T-helper 2 cell treated with Interferon-gamma antibody and Interleukin-4, amounts not matched to agents 5 μg/mL and 100 μg/mL, for 36 hours (primary cell): Measurements from ENCODE around the gene UFSP2.
A peak's percentile ranks its signal among the peaks of the same experiment; 100 is the strongest.

ENCODE experiments used
- DNase-seq: peaks from one replicate; pipeline ENCODE4 v3.0.0; 2021; ENCODE audit warnings: low spot score
- H3K27ac Mint-ChIP-seq: one replicate; pipeline ENCODE4 v1.8.0; 2021; ENCODE audit warnings: mild to moderate bottlenecking, mixed read lengths
- H3K27me3 Mint-ChIP-seq: one replicate; pipeline ENCODE4 v1.8.0; 2021; ENCODE audit warnings: low read depth, mixed read lengths
- H3K36me3 Mint-ChIP-seq: one replicate; pipeline ENCODE4 v1.8.0; 2021; ENCODE audit warnings: low read depth, mixed read lengths
- H3K4me1 Mint-ChIP-seq: one replicate; pipeline ENCODE4 v1.8.0; 2021; ENCODE audit warnings: low read depth, mixed read lengths
- H3K4me3 Mint-ChIP-seq: one replicate; pipeline ENCODE4 v1.8.0; 2022; ENCODE audit warnings: mild to moderate bottlenecking, moderate library complexity, mixed read lengths
- H3K9me3 Mint-ChIP-seq: one replicate; pipeline ENCODE4 v1.8.0; 2021; ENCODE audit warnings: mixed read lengths

The UFSP2 gene

DNA sequence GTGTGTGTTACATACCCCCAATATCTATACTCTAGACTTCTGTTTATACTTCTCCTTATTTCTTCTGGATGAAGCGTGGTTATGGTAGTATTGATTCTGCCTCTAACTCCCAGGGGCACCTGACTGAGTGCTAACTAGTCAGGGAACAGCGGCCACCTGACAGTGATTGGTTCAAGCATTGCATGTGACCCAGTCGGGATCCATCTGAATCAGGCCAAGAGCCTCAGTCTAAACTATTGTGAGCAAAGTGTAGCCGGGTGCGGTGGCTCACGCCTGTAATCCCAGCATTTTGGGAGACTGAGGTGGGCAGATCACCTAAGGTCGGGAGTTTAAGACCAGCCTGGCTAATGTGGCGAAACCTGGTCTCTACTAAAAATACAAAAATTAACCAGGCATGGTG lies 35.8 kb upstream of the UFSP2 start:
- H3K27me3 Mint-ChIP-seq: peaks cover 44% of the 10 kb centered on the region
- no peak overlapping the region for H3K27ac Mint-ChIP-seq
- DNase-seq: no peak
- H3K4me1 Mint-ChIP-seq: no peaks in the 10 kb centered on the region
- H3K9me3 Mint-ChIP-seq: no peaks in the 10 kb centered on the region
- no peak overlapping the region for H3K4me3 Mint-ChIP-seq
- peaks cover 1% of the 10 kb centered on the region for H3K36me3 Mint-ChIP-seq

DNA sequence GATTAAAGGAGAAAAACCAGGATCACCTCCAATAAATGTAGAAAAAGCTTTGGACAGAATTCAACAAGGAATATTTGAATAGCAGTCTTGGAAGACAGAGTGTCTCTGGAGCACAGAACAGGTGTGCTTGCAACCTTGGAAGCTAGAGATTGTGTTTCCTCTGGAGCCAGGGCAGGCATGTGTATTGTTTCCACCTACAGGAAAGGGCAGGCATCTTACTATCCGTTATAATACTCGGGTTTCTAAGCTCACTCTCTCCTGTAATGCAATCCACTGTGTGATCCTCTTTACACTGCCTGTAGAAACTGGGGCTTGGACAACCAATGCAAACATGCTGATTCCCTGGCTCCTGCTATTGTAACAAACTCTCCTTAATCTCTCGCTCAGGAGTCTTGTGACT lies 31.4 kb upstream of the UFSP2 start:
- no peaks in the 10 kb centered on the region for H3K9me3 Mint-ChIP-seq
- DNase-seq: no peak
- H3K27ac Mint-ChIP-seq: no peak overlapping the region
- H3K4me3 Mint-ChIP-seq: no peak overlapping the region
- H3K4me1 Mint-ChIP-seq: no peaks in the 10 kb centered on the region
- no peaks in the 10 kb centered on the region for H3K36me3 Mint-ChIP-seq
- H3K27me3 Mint-ChIP-seq: peaks cover 30% of the 10 kb centered on the region

DNA sequence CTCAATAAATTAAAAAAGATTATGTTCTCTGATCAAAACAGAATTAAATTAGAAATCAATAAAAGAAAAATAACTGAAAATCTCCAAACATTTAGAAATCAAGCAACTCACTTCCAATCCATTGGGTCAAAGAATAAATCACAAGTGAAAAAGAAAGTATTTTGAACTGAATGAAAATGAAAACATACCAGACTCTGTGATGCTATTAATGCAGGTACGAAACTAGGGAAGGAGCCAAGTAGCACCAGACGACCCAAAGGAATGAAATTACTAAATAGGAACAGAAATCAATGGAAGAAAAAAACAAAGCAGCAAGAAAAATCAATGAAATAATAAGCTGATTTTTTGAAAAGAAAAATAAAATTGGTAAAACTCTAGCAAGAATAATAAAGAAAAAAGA lies 30.4 kb upstream of the UFSP2 start:
- H3K27ac Mint-ChIP-seq: no peak overlapping the region
- no peaks in the 10 kb centered on the region for H3K9me3 Mint-ChIP-seq
- H3K4me3 Mint-ChIP-seq: no peak overlapping the region
- peaks cover 29% of the 10 kb centered on the region for H3K27me3 Mint-ChIP-seq
- H3K36me3 Mint-ChIP-seq: no peaks in the 10 kb centered on the region
- H3K4me1 Mint-ChIP-seq: no peaks in the 10 kb centered on the region
- no peak for DNase-seq

DNA sequence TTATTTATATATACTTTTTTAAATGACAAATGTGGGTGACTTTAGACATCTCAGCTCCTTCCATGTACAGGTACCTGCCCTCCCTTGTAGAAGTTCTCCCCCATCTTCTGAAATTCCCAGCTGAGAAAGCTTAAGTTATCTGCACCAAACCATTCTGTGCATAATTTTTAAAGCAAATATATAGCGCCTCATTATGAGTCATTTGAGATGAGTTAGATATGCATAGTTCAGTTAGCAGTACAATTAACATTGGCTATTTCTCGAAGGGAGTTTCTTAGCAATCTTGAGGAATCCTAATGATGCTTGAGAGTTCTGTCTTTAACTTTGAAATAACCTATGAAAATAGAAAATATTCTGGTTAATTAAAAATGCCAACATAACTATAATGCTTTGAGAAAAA lies 19.4 kb upstream of the UFSP2 start:
- no peaks in the 10 kb centered on the region for H3K4me1 Mint-ChIP-seq
- no peaks in the 10 kb centered on the region for H3K9me3 Mint-ChIP-seq
- H3K27me3 Mint-ChIP-seq: peaks cover 5% of the 10 kb centered on the region
- no peaks in the 10 kb centered on the region for H3K36me3 Mint-ChIP-seq
- DNase-seq: no peak
- H3K4me3 Mint-ChIP-seq: no peak overlapping the region
- no peak overlapping the region for H3K27ac Mint-ChIP-seq

DNA sequence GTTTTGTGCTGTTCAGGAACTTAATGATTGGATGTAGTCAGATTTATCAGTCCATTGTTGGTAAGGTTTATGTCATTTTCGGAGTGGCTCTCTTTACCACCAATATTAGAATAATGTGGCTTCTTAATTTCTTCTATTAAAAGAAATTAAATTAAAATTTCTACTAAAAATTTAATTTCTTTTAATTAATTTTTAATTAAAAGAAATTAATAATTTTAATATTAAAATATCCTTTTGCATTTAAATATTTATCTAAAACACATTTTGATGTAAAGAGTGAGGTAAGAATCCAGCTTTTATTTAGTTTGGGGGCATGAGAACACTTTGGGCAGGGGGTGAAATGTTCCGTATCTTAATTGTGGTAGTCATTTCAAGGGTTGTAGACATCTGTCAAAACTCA lies 15.7 kb upstream of the UFSP2 start:
- Mint-ChIP-seq H3K4me1 (no peaks in the 10 kb centered on the region), H3K4me3 (no peak overlapping the region), H3K36me3 (no peaks in the 10 kb centered on the region), H3K9me3 (no peaks in the 10 kb centered on the region), H3K27ac (no peak overlapping the region), H3K27me3 (peaks cover 3% of the 10 kb centered on the region)
- DNase-seq: no peak

DNA sequence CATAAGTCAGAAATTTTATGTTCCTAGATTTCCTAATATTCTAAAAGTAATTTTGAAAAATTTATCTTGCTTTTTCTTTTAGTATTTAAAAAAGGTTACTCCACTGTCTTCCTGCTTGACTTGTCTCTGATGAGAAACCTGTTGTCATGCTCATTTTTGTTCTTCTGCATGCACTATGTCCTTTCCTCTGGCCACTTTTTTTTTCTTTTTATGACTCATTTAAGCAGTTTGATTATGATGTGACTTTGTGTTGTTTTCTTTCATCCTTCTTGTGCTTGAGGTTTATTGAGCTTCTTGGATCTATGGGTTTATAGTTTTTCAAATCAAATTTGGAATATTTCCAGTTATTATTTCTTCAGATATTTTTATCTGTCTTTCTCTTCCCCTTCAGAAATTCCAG lies 12.0 kb upstream of the UFSP2 start:
- Mint-ChIP-seq H3K36me3 (no peaks in the 10 kb centered on the region), H3K9me3 (no peaks in the 10 kb centered on the region), H3K27me3 (peaks cover 13% of the 10 kb centered on the region), H3K4me1 (no peaks in the 10 kb centered on the region), H3K4me3 (no peak overlapping the region), H3K27ac (no peak overlapping the region)
- no peak for DNase-seq

DNA sequence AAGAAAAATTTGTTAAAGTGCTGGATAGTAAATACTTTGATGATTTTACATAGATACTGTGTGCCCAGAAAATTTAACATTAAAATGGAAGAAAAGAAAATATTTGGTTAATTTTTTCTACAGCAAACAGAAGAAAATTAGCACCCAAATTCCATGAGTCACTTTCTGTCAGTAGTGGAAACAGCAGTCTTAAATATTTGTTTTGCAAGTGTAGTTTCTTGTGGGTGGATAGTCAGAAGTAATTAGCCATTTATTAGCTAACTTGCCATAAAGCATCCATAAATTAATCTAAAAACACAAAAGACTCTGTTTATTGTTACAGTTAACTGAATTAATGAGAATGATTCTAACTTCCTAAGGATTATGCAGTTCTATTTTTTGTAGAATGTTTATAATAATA lies 9.7 kb upstream of the UFSP2 start:
- no peak overlapping the region for H3K4me3 Mint-ChIP-seq
- H3K36me3 Mint-ChIP-seq: no peaks in the 10 kb centered on the region
- DNase-seq: no peak
- peaks cover 18% of the 10 kb centered on the region for H3K27me3 Mint-ChIP-seq
- no peak overlapping the region for H3K27ac Mint-ChIP-seq
- H3K4me1 Mint-ChIP-seq: no peaks in the 10 kb centered on the region
- no peaks in the 10 kb centered on the region for H3K9me3 Mint-ChIP-seq

DNA sequence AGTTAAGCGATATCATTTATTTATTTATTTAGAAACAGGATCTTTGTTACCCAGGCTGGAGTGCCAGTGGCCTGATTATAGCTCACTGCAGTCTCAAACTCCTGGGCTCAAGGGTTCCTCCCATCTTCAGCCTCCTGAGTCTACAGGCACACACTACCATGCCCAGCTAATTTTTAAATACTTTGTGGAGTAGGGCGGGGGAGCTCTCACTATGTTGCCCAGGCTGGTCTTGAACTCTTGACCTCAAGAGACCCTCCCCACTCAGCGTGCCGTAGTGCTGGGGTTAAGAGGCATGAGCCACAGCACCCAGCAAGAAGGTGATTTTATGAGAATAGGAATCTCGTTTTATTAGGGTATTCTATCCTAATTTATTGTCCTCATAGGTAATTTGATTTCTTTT lies 3.9 kb upstream of the UFSP2 start:
- H3K36me3 Mint-ChIP-seq: no peaks in the 10 kb centered on the region

DNA sequence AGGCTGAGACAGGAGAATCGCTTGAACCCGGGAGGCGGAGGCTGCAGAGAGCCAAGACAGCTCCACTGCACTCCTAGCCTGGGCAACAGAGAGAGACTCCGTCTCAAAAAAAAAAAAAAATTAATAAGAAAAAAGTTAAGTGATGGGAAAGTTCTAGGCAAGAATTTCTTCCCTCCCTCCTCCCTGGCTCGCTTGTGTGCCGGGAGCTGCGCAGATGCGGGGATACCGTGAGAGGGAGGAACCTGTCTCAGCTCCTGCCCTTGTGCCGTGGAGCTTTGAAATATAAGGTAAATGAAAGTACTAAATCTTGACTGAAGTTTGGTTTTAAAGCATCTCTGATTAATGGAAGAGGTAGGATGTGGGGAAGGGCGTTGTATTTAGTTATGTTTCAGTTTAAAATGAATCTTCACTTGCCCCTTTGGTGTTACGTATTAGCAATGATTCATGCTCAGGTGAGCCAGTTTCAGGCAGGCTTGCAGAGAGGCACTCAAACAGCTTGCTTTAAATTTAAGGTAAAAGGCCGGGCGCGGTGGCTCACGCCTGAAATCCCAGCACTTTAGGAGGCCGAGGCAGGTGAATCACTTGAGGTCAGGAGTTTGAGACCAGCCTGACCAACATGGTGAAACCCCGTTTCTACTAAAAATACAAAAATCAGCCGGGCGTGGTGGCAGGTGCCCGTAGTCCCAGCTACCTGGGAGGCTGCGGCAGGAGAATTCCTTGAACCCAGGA lies 1.4 kb upstream of the UFSP2 start:
- Mint-ChIP-seq H3K27ac (no peak overlapping the region), H3K4me1 (peaks cover 20% of the 10 kb centered on the region), H3K27me3 (peaks cover 8% of the 10 kb centered on the region), H3K9me3 (no peaks in the 10 kb centered on the region), H3K36me3 (peaks cover 6% of the 10 kb centered on the region), H3K4me3 (no peak overlapping the region)
- DNase-seq: no peak

More for the DNA sequence above, 3.9 kb upstream of the UFSP2 start:
- Mint-ChIP-seq H3K9me3 (no peaks in the 10 kb centered on the region), H3K4me1 (peaks cover 8% of the 10 kb centered on the region), H3K4me3 (no peak overlapping the region), H3K27me3 (peaks cover 11% of the 10 kb centered on the region), H3K27ac (no peak overlapping the region)
- no peak for DNase-seq

DNA sequence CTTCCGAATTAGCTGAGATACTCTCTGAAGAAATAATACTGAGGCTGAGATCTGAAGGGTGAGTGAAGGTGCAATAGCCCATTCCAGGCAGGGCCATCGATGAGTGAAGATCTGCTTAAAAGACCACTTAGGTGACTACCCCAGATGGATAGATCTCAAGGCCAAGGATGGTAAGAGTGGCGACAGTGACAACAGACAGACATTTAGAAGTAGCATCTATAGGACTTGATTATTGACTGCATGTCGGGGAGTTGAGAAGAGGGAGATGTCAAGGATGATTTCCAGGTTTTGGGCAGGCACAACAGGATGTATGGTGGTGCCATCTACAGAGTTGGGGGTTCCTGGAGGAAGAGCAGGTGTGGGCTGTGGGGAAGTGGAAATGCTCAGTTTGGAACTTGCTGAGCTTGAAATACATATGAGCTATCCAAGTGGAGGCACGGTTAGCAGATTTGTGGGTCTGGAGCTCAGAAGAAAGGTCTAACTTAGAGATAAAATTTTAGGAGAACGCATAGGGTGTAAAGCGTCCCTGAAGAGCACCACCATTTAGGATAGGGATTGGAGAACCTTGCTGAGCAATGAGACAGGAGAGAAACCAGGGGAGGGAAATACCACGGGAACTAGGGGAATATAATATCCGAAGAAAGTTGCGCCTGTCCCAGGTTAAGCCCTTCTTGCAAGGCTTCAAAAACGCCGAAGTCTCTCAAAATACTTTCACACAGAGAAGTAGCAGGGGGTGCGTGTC lies 688 bp downstream of the UFSP2 start:
- Mint-ChIP-seq H3K4me3 (peak overlapping the region; percentile 83), H3K9me3 (no peaks in the 10 kb centered on the region), H3K4me1 (peaks cover 24% of the 10 kb centered on the region), H3K36me3 (peaks cover 13% of the 10 kb centered on the region), H3K27me3 (no peaks in the 10 kb centered on the region), H3K27ac (peak overlapping the region; percentile 89)
- no peak for DNase-seq

DNA sequence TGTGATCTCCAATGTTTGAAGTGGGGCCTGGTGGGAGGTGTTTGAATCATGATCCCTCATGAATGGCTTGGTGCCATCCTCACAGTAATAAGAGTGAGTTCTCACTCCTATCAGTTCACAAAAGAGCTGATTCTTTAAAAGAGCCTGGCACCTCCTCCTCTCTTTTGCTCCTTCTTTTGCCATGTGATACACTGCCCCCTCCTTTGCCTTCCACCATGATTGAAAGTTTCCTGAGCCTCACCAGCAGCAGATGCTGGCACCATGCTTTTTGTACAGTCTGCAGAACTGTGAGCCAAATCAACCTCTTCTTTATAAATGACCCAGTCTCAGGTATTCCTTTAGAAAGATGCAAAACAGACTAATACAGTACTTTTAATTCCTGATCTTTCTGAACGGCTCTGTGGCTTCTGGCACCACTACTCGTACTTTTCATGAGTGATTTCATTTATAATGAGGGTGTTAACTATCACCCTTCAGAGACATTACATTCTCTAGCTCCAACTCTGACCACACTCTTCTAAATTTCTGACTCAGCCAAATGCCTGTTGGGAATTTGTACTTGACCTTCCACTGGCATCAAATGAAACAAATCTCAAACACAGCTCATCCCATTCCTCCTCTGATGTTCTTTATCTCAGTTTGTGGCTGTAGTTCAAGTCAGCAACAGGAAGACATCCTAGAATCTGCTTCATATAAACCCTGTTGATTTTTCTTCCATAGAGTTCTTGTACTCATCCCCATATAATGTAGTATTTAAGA lies 4.2 kb downstream of the UFSP2 start:
- H3K36me3 Mint-ChIP-seq: peaks cover 26% of the 10 kb centered on the region
- H3K27ac Mint-ChIP-seq: no peak overlapping the region
- H3K4me3 Mint-ChIP-seq: no peak overlapping the region
- DNase-seq: no peak
- H3K27me3 Mint-ChIP-seq: no peaks in the 10 kb centered on the region
- no peaks in the 10 kb centered on the region for H3K9me3 Mint-ChIP-seq
- H3K4me1 Mint-ChIP-seq: peaks cover 24% of the 10 kb centered on the region

DNA sequence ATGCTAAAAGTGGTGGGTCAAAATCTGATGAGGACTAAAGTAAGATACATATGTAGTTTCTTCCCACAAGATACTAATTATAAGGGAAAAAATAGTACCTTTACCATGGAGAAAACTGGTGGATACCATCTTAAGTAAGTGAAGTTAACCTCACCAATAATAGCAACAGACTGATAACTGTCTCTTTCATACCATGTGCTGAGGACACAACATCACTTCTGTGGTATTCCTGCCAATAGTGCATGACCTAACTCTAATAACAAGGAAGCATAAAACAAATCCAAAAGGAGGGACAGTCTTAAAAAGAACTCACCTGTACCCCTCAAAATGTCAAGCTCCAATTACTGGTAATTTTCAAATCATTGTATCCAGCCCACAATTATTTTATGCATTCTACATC lies 8.8 kb downstream of the UFSP2 start:
- no peak overlapping the region for H3K27ac Mint-ChIP-seq
- H3K27me3 Mint-ChIP-seq: no peaks in the 10 kb centered on the region
- H3K36me3 Mint-ChIP-seq: peaks cover 37% of the 10 kb centered on the region
- peaks cover 3% of the 10 kb centered on the region for H3K4me1 Mint-ChIP-seq
- no peak for DNase-seq
- H3K4me3 Mint-ChIP-seq: no peak overlapping the region
- H3K9me3 Mint-ChIP-seq: no peaks in the 10 kb centered on the region

DNA sequence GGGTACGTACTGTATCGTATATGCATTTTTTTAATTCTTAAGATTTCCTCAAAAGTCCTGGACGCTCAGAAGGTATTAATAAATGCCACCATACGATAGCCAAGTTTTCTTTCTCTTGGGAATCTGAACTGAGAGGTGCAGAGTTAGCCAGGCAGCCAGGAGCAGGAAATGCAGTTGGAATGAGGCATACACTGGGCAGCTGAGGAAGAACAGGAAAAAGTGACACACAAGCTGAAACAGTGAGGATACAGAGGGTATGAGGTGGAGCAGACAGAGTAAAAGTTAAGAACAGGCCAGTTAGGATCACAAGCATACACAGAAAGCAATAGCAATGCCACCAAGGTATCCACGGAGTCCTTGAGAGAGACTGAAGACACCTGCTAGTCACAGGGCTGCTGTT lies 13.4 kb downstream of the UFSP2 start:
- no peaks in the 10 kb centered on the region for H3K4me1 Mint-ChIP-seq
- peaks cover 36% of the 10 kb centered on the region for H3K36me3 Mint-ChIP-seq
- DNase-seq: no peak
- H3K4me3 Mint-ChIP-seq: no peak overlapping the region
- no peak overlapping the region for H3K27ac Mint-ChIP-seq
- no peaks in the 10 kb centered on the region for H3K9me3 Mint-ChIP-seq
- H3K27me3 Mint-ChIP-seq: no peaks in the 10 kb centered on the region

DNA sequence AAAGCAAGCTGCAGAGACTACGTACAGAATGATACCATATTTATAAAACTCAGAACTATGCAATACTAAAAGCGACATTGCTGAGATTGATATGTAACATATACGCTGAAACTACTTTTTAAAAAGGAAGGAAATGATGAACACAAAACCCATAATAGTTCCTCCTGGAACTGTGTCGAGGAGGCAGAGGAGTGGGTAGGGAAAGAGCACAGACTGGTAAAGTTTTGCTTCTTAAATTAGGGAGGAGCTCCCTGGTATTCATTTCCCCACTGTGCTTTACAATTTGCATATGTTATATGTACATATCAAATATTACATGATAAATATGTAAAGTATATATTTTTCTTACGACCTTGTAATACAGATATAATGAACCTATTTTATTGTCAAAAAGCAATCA lies 13.9 kb downstream of the UFSP2 start:
- no peaks in the 10 kb centered on the region for H3K27me3 Mint-ChIP-seq
- peaks cover 32% of the 10 kb centered on the region for H3K36me3 Mint-ChIP-seq
- no peak for DNase-seq
- H3K4me3 Mint-ChIP-seq: no peak overlapping the region
- no peaks in the 10 kb centered on the region for H3K4me1 Mint-ChIP-seq
- H3K27ac Mint-ChIP-seq: no peak overlapping the region
- no peaks in the 10 kb centered on the region for H3K9me3 Mint-ChIP-seq
